ENCODE measurements around the gene DOCK3.
A peak's percentile ranks its signal among the peaks of the same experiment; 100 is the strongest.
"Not testable (repeated sequence)": the region's sequence is repeated elsewhere in the genome, so short reads cannot be mapped to it uniquely, and the experiment has no call there.

Gene DOCK3

DNA sequence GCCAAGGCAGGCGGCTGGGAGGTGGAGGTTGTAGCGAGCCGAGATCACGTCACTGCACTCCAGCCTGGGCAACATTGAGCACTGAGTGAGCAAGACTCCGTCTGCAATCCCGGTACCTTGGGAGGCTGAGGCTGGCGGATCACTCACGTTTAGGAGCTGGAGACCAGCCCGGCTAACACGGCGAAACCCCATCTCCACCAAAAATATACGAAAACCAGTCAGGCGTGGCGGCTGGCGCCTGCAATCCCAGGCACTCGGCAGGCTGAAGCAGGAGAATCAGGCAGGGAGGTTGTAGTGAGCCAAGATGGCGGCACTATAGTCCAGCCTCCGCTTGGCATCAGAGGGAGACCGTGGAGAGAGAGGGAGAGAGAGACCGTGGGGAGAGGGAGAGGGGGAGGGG lies 129.6 kb downstream of the DOCK3 start:
- DNase-seq (ENCODE audit: low spot score), result not testable (repeated sequence)

DNA sequence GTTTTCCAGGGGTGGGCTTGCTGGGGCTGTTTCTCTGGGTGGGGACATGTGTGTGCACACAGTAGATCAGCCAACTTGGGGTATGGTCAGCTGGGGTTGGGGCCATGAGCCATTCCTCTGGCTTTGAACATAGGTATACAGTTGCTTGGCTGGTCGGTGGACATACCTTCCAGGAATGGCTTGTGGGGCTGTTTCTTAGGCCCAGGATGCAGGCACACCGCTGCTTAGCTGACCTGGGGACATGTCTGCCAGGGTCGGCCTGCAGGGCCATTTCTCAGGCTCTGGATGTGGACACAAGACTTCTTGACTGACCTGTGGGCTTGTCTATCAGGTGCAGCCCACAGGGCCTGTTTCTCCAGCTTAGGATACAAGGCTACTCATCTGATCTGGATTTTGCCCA lies 130.6 kb downstream of the DOCK3 start:
- no peak for DNase-seq (ENCODE audit: low spot score)

DNA sequence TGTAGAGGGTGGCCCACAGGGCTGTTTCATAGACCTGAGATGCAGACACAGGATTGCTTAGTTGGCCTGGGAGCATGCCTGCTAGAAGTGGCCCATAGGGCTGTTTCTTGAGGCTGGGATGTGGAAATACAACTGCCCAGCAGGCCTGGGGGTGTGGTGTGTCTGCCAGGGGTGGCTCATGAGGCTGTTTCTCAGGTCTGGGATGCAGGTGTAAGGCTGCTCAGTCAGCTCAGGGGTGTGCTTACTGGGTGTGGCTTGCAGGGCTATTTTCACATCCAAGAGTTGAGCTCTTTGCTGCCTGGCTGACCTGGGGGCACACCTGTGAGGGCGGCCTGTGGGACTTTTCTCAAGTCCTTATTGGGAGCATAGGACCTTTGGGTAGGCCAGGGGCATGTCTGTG lies 131.3 kb downstream of the DOCK3 start:
- DNase-seq (ENCODE audit: low spot score), result no peak

DNA sequence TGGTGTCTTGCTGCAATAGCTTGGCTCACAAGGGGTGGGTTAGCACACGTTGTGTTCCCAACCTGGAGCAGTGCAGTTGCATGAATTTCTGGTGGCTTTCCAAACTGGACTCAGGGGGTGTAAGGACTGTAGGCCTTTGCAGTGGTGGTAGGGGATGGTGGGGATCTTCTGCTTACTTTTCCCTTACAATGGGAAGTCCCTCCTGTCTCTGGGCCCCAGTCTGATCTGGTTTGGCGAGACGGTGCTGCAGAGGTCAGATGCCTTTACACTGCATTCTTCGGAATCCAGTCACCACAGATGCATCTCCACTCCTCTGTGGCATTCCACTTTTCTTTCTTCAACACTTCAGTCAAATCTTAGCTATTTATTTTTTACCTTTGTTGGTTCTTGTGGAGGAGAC lies 132.1 kb downstream of the DOCK3 start:
- DNase-seq (ENCODE audit: low spot score), result peak; percentile 6

DNA sequence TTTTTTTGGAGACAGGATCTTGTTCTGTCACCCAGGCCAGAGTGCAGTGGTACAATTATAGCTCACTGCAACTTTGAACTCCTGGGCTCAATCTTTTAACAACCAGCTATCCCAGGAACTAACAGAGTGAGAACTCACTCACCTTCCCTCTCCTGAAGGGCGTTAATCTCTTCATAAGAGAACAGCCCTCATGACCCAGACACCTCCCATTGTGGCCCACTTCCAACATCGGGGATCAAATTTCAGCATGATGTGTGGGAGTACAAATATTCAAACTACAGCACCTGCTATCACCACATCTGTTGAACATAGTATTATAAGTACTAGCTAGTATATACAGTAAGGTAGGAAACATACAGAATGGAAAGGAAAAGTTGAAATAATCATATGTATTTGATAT lies 132.5 kb downstream of the DOCK3 start:
- DNase-seq (ENCODE audit: low spot score), result no peak

DNA sequence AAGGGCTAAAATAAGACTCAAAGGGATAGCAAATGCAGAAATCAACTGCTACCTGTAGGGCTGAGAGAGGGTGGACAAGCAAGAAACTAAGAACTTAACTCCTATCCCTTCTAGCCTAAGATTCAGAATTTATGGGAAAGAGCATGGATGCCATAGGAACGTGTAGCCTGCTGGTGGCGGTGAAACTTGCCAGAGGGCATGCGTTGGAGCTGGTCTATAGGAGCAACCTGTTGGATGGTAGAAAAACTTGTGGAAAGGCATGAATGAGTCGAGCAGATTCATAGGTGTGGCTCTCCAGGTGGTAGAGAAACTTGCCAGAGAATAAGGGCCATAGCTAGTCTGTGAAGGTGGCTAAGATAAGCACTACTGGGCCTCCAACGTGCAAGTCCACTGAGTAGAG lies 137.2 kb downstream of the DOCK3 start:
- no peak for DNase-seq (ENCODE audit: low spot score)

DNA sequence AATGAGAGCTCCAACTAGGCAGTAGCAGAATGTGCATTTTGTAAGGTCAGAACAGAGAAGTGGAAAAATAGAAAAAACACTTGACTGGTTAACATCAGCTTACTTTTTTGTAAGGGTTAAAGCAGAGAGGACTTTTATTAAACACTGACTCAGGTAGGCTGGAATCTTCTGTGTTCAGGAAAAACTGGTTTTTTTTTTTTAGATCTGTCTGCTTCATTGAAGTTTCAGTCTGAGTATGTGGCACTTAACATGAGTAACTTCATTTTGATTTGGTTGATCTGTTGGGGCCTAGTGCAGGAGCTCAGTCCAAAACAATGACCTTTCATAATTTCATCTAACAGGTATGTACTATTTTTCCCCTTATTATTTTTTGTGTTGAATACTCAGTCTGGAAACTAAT lies 141.1 kb downstream of the DOCK3 start:
- no peak for DNase-seq (ENCODE audit: low spot score)

DNA sequence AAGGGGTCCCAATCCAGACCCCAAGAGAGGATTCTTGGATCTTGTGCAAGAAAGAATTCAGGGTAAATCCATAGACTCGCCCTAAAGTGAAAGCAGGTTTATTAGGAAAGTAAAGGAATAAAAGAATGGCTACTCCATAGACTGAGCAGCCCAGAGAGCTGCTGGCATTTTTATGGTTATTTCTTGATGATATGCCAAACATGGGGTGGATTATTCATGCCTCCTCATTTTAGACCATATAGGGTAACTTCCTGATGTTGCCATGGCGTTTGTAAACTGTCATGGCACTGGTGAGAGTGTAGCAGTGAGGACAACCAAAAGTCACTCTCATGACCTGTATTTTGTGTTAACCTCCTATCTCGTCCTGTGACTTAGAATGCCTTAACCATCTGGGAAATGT lies 142.2 kb downstream of the DOCK3 start:
- DNase-seq (ENCODE audit: low spot score), result no peak

DNA sequence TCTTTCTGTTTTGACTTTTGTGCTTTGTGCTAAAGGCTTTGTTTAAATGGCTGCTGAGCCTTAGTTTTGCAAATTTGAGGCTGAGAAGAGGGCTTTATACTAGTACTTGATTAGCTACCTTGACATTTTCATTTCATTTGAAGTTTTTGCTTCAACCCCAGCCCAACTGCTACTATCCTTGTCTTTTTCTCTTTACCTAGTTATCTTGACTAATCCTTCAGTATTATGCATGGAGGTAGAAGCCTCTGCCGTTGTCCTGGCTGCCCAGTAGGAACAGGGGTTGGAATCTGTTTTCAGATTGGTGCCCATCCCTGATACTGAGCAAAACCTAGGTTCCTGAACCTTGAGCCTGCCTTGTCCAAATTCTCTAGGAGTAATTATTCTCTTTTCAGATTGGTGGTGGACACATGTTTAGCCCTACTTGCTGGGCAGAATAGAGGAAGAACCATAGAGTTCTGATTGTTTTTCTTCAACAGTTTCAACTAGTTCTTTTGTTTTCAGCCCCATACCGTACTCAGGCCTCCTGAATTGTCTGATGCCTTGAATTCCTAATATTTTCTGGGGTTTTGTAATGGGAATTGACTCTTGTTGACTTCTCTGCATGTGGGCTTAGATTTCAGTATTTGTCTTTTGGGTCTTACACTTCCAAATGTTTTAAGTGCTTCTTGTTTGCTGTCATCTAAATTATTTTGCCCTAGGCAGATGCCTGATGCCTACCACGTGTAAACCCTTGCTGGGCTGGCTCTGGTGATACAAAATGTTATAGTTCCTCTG lies 143.2 kb downstream of the DOCK3 start:
- no peak for DNase-seq (ENCODE audit: low spot score)

DNA sequence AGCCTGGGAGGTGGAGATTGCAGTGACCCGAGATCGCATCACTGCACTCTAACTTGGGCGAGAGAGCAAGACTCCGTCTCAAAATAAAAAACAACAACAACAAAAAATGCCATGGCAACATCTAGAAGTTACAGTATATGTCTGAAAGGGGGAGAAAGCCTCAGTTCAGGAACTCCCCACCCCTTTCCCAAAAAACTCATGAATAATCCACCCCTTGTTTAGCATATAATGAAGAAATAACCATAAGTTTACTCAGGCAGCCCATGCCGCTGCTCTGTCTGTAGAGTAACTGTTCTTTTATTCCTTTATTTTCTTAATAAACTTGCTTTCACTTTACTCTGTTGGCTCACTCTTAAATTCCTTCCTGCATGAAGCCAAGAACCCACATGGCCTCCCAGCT lies 145.2 kb downstream of the DOCK3 start:
- no peak for DNase-seq (ENCODE audit: low spot score)

DNA sequence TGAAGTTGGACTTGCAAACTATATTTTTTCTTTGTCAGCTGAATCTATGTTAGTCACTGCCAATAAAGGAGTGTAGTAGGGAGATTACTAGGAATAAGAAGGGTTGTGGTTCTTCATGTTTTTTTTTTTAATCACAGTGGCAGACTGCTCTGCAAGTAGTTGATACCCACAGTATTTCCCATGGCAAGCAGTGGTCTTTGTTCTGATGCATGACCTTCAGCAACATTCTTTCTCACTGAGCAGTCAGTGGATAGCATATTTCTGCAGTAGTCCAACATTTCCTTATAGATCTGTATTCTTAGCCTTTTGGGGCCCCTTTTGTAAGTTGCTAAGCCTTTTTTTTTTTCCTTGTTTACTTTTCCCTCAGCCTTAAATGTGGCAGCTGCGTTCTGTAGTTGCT lies 151.1 kb downstream of the DOCK3 start:
- DNase-seq (ENCODE audit: low spot score), result peak; percentile 22

DNA sequence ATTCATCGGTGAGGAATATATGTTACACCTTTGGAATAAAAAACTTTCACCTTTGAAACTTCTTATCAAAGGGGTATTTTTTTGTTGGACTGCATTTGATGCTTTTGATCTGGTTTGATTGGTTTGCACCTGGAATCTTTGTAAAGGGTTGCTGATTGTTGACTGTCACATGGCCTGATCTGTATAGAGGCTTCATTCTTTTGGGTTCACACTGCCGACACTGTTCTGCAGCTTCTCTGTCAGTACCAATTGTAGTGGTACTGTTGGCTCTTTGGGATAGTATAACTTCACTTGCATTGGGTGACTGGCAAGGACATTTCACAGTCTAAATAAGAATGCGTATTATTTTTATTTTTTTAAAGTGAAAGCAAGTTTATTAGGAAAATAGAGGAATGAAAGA lies 155.7 kb downstream of the DOCK3 start:
- no peak for DNase-seq (ENCODE audit: low spot score)

DNA sequence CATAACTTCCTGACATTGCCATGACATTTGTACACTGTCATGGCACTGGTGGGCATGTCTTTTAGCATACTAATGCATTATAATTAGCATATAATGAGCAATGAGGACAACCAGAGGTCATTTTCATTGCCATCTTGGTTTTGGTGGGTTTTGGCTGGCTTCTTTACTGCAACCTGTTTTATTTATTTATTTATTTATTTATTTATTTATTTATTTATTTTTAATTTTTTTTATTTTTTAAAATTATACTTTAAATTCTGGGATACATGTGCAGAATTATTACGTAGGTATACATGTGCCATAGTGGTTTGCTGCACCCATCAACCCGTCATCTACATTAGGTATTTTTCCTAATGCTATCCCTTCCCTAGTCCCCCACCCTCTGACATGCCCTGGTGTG lies 156.3 kb downstream of the DOCK3 start:
- DNase-seq (ENCODE audit: low spot score), result not testable (repeated sequence)

DNA sequence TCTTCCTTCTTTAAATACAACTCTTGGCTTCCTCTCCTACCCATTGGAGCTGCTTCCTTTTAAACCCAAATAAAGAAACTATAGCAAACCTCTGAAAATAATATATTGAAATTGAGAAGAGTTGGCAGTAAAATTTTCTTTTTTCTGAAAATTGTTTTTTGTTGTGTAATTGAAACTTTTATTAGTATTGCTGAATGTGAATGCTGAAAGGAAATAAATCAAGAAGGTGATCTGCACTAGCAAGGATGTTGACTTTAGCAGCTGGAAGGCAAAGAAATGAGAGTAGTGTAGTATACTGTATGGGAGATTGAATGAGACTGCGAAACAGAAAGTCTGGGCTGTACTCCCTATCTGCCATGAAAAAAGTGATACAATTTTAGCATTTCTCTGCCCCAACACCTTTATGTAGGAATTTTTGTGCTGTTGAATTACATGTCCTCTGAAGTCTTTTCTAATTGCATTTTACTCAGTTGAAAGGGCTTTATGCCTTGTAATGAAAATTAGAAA lies 166.3 kb downstream of the DOCK3 start:
- DNase-seq (ENCODE audit: low spot score), result no peak

DNA sequence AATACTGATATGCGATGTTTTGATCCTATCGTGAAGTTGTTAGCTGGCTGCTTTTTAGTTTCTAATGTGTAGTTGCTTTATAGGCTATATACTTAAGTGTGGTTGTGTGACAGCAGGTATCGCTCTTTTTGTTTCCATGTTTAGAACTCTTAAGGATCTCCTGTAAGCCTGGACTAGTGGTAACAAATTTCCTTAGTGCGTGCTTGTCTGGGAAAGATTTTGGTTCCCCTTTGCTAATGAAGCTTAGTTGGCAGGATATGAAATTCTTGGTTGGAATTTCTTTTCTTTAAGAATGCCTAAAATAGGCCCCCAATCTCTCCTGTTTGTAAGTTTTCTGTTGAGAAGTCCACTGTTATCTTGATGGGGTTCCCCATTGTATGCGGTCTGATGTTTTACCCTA lies 173.6 kb downstream of the DOCK3 start:
- DNase-seq (ENCODE audit: low spot score), result no peak

DNA sequence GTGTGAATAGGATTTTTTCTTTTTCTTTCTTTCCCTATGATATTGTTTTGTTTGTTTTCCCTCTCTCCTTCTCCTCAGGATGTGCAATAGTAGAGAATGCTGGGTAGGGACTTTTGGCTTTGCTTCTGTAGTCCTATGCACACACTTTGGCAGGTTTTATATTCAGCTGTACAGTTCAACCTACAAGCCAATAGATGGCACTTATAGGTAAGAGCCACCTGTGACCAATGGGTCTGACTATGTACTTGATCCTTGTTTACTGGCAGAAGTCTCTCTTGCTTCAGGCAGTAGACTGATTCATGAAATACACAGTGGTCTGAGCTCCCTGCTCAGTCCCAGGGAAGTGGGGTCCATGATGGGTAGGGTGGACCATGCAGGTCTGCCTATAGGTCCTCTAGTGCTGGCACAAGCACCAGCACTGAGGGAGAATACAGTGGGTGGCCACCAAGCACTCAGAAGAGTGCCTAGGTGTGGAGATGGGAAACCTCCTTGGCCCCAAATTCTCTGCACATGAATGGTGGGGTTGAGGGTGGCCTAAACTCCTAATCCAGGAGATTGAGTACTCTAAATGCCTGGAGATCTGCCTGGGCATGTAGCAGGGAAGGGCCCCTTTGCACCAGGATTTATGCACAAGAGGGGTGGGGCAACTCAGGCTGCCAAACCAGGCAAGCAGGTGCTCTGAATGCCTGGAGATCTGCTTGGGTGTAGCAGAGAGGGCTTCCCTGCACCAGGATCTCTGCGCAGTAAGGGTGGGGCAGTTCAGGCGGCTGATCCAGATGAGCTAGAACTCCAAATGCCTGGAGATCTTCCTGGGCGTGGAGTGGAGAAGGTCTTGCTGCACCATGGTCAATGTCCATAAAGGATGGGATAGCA lies 176.1 kb downstream of the DOCK3 start:
- DNase-seq (ENCODE audit: low spot score), result no peak

DNA sequence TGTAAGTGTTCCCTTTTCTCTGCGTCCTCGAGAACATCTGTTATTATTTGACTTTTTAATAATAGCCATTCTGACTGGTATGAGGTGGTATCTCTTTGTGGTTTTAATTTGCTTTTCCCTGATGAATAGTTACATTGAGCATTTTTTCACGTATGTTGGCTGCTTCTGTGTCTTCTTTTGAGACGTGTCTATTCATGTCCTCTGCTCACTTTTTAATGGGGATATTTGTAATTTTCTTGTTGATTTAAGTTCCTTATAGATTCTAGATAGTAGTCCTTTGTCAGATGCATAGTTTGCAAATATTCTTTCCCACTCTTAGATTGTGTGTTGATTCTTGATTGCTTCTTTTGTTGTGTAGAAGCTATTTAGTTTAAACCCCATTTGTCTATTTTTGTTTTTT lies 179.2 kb downstream of the DOCK3 start:
- DNase-seq (ENCODE audit: low spot score), result no peak

DNA sequence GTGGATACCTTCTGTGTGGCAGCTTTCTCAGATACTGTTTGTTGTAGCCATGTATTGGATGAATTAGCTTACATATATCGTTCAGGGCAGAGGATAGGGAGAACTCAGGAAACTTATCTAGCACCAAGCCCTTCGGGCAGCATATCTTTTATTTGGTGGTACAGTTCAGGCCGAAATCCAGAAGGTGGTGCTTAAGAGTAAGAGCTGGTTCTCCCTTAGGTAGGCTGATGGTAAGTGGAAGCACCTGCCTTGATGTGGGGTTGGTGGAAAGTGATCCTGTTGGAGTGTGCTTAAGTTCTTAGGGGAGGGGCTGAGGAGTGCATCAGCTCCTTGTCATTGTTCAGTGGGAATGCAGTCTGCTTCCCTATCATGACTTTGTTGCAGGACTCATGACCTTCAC lies 187.5 kb downstream of the DOCK3 start:
- DNase-seq (ENCODE audit: low spot score), result no peak

DNA sequence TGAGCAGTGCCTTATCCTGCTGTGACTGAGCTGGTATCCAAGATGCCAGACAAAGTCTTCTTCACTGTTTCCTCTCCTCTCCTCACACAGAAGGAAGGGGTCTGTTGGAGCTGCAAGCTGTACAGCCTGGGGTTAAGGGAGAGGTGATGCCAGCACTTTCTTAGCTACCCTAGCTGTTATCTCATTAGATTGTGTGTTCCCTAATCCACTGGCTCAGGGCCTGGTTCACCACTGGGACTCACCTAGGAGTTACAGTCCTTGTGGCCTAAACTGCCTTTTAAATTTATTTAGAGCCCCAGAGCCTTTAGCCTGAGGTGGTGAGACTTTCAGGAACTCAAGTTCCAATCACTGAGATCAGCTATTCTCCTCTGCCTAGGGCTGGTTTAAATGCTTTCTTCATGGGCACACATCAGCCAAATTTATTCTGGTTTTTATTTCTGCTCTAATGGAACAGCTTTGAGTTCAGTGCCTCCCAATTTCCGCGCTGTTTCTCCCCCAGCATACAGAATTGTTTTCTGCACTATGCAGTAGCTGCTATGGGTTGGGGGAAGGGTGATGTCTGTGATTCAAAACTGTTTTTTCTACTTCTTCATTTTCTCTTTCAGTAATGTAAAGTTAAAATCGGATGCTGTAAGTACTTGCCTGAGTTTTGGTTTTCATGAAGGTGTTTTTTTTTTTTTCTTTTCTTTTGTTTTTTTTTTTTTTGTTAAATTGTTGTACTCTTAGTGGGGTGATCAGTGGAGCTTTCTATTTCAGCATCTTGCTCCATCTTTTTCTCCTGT lies 198.8 kb downstream of the DOCK3 start:
- DNase-seq (ENCODE audit: low spot score), result no peak

DNA sequence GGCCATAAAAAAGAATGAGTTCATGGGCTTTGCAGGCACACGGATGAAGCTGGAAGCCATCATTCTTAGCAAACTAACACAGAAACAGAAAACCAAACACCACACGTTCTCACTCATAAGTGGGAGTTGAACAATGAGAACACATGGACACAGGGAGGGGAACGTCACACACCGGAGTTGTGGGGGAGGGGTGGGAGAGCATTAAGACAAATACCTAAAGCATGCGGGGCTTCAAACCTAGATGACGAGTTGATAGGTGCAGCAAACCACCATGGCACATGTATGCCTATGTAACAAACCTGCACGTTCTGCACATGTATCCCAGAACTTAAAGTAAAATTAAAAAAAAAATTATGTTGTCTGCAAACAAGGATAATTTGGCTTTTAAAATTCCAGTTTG lies 200.1 kb downstream of the DOCK3 start:
- DNase-seq (ENCODE audit: low spot score), result not testable (repeated sequence)

DNA sequence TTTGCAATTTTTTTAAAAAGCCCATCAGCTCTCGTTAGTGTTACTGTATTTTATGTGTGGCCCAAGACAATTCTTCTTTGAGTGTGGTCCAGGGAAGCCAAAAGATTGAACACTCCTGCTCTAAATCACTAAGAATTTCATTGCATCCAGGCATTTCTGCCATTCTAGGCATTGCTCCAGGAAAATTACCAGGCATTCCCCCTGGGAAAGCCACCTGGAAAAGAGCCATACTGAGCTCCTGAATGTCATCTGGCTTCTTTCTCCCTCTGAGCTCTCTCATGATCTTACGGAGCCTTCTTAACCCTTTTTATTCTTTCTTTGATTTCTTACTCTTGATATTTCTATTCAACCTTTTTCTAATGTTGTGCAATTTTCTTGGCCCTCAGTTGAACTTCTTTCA lies 202.2 kb downstream of the DOCK3 start:
- peak; percentile 5 for DNase-seq (ENCODE audit: low spot score)

DNA sequence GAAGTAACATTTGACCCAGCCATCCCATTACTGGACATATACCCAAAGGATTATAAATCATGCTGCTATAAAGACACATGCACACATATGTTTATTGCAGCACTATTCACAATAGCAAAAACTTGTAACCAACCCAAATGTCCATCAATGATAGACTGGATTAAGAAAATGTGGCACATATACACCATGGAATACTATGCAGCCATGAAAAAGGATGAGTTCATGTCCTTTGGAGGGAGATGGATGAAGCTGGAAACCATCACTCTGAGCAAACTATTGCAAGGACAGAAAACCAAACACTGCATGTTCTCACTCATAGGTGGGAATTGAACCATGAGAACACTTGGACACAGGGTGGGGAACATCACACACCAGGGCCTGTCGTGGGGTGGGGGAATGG lies 208.0 kb downstream of the DOCK3 start:
- not testable (repeated sequence) for DNase-seq (ENCODE audit: low spot score)
